CD4-positive, alpha-beta T cell treated with Interleukin-6 for 4 hours (primary cell): ENCODE results near the gene ZNF708.
"Not testable (repeated sequence)": the region's sequence is repeated elsewhere in the genome, so short reads cannot be mapped to it uniquely, and the experiment has no call there.

Source experiments
- DNase-seq: peaks from one replicate; pipeline ENCODE4 v3.0.0-alpha.2; 2020; ENCODE audit warnings: mixed read lengths

Gene ZNF708

DNA sequence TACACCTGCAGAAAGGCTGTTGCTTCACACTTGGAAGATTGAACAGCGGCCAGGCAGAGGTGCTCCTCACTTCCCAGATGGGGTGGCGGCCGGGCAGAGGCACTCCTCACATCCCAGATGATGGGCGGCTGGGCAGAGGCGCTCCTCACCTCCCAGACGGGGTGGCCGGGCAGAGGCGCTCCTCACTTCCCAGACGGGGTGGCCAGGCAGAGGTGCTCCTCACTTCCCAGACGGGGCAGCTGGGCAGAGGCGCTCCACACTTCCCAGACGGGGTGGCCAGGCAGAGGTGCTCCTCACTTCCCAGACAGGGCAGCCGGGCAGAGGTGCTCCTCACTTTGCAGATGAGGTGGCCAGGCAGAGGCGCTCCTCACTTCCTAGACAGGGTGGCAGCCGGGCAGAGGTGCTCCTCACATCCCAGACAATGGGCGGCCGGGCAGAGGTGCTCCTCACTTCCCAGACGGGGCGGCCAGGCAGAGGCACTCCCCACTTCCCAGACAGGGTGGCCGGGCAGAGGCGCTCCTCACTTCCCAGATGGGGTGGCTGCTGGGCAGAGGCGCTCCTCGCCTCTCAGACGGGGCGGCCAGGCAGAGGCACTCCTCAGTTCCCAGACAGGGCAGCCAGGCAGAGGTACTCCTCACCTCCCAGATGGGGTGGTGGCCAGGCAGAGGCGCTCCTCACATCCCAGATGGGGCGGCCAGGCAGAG lies 69.6 kb downstream of the ZNF708 start:
- not testable (repeated sequence) for DNase-seq

DNA sequence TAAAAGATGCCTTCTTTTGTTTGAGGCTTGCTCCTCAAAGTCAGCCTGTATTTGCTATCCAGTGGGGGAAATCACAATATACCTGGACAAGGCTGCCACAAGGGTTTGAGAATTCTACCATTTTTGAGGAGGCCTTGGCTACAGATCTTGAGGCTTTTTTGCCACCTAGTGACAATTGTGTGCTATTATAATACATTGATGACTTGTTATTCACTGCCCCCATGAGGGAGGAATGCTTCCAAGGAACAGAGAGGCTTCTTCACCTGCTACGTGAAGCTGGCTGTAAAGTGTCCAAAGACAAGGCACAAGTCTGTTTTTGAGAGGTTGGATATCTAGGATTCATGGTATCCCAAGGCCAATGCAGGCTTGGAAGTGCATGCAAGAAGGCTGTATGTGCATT lies 72.5 kb downstream of the ZNF708 start:
- no peak for DNase-seq
